NCI-H748 (cell line): Measurements from ENCODE around the gene ANKRD9.

Source experiments
- DNase-seq: peaks from one replicate; lab custom pipeline; 2025; ENCODE audit not compliant: unreplicated experiment; lab: John Stamatoyannopoulos, UW

Gene ANKRD9

DNA sequence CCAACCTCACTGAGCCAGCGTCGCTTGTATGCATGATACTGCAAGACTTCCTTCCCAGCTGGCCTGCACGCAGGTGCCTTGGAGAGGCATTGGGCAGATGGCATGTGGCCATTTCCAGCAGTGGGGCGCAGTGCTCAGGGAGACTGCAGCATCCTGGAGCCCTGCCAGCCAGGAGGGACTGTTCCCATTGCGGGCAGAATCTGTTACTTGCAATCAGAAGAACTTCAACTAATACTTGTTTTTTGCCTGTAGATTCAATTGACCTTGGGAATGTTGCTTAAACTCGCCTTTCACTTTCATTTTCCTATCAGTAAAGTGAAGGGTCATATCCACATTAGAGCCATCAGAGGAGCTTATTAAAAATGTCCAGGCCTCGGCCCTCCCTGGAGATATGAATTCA is 29.8 kb downstream of the ANKRD9 start:
- no peak for DNase-seq

DNA sequence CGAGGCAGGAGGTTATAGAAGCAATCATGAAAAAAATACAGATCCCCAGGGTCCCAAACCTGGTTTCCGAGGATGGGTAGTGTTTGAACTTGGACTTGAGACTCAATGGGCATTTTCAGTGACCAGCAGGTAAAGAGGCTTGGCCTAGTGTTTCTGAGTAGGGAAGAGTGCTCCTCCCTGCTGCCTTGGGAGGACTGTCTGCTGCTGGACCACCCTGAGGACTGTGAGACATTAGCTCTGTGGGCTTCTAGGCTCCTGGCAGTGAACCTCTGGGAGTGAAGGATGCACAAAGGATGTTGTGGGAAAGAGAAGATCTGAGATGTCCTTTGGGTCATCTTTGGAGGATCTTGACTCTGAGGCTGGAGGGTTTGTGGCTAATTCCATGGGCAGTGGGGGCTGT is 30.5 kb downstream of the ANKRD9 start:
- no peak for DNase-seq

DNA sequence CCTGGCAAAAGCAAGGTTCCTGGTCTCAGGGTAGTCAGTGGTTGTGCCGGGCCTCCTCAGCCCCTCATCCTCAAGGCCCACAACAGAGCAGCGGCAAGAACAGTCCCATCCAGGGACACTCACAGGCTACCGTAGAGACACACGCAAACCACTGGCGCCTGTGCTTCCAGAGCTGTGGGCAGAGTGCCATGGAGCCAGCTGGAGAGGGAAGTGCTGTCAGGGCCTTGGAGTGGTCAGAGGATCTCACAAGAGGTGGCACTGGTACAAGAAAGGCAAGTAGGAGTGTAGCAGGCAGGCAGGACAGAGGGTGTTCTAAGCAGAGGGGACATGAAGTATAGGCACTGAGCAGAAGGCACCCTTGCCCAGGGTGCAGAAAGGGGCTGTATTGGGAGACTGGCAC is 34.6 kb downstream of the ANKRD9 start:
- DNase-seq, result no peak

DNA sequence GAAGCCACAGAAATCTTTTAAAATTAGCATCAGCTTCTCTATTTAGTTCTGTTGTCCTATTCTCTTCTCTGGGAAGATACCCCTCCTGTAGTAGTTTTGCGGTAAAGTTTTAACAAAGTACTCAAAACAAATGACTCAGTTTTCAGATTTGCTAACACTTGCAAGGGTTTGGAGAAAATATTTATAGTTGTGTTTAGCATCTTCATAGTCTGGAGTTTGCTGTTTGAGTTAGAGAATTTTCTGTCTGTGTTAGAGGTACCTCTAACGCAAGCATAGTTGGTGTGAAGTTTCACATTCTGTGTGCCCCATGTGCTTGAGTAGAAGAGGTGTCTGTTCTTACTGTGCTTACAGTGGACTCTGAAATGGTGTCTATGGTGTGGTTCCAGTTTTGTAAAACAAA is 36.0 kb downstream of the ANKRD9 start:
- DNase-seq, result no peak

DNA sequence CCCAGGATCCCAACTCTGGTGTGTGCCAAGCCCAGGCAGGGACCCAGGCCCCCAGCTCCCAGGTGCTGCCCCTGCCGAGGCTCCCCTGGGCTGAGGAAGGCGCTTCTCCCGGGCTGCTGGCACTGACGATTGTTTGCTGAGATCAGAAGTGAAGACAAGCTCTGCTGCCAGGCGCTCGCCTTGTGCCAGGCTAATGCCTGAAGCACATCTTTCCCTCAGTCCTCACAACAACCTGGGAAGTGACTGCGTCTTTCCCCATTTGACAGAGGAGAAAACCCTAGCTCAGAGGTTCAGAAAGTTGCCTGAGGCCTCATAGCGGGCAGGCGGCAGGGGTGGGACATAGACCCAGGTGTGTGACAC is 36.8 kb downstream of the ANKRD9 start:
- DNase-seq, result no peak

DNA sequence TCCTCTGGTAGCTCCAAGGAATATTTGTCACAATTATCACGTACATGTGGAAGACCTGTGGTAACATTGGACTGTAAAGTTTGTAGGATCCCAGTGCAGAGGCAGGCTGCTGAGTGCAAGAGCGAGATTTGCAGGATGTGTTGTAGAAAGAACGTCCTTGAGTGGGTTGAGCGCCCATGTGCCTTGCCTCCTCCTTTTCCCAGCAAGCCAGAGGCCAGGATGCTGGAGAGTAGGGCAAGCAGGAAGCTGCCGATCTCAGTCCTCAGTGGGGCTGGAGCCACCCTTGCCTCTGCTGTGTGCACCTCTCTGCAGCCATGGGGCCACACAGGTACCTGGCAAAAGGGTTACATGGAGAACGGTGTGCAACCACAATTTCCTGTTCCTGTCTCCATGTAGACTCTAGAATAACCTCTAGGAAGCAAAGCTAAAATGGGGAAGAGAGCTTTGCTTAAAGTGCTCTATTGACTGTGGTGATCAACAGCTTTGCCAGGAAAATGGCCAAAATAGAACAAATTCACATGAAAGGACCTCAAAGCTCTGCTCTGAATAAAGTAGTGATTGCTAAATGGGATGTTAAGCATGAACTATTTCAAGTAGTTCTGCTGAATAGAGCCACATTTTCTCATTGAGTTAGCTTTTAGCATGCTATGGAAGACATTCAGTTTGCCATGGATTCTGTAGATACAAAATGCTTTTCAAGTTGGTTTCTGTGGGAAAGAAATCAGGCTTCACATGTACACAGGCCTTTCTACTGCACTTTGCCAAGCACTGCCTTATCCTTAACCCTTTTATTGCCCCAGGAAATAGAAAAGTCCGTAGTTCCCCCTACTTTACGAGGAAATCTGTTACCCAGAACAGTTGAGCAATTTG is 37.4 kb downstream of the ANKRD9 start:
- DNase-seq, result no peak

DNA sequence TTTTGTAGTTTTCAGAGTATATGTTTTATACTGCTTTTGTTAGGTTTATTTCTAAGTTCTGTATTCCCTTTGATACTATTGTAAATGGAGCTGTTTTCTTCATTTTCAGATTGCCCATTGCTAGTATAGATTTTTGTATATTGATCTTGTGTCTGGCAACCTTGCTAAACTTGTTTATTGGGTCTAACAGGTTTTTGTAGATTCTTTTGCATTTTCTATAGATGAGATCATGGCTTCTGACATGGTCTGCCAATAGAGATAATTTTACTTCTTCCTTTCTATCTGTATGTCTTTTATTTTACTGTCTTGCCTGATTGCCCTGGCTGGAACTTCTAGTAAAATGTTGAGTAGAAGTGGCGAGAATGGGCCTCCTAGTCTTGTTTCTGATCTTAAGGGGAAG is 40.3 kb downstream of the ANKRD9 start:
- DNase-seq, result no peak

DNA sequence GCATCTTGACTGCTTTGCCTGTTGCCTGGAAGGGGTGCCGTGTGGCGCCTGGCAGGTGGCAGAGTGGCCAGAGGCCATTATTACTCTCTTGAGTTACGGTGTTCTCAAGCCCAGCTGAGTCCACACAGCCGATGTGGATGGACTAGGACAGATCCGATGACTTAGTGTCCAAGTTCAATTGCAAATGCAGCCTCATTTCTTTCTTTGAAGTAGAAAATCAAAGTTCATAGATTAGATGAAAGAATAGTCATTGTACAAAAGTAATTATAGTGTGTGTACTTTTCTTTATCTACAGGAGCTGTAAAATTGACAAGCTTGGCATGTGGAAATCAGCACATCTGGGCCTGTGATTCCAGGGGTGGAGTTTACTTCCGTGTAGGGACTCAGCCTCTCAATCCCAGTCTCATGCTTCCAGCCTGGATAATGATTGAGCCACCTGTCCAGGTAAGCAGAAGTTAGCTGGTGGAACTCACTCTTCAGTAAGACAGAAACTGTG is 44.7 kb downstream of the ANKRD9 start:
- DNase-seq, result no peak

DNA sequence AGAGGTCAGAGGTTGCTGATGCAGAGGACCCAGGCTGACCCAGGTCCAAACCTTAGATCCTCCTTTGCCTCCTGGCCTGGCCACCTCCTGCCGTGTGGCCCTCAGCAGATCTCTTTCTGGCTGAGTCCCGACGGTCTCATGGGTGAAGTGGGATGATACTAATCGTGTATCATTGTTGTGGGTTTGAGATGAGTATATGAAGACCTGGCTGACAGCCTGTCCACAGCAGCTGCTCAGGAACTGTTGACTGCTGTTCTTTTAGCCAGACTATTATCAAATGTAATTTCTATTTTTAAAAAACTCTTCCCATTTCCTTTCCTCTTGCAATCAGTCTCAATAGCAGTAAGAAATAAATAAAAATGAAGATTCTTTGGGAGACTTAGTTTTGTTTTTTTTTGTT is 45.6 kb downstream of the ANKRD9 start:
- no peak for DNase-seq

DNA sequence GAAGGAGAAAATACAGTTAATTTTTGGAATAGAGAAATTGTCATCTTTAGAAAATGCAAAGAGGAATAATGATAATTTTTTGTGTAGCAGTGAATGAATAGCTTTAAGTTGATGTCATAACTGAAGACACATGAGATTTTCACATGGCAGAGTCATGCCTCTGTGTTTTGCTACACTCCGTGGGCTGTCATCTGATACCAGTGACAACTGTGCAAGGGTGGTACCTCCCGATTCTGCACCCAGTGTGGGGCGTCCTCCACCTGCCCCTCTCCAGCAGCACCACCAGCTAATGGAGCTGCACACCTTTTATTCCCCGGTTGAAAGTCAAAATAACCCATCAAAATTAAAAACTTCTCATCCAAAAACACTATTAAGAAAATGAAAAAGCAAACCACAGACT is 47.2 kb downstream of the ANKRD9 start:
- DNase-seq, result no peak

DNA sequence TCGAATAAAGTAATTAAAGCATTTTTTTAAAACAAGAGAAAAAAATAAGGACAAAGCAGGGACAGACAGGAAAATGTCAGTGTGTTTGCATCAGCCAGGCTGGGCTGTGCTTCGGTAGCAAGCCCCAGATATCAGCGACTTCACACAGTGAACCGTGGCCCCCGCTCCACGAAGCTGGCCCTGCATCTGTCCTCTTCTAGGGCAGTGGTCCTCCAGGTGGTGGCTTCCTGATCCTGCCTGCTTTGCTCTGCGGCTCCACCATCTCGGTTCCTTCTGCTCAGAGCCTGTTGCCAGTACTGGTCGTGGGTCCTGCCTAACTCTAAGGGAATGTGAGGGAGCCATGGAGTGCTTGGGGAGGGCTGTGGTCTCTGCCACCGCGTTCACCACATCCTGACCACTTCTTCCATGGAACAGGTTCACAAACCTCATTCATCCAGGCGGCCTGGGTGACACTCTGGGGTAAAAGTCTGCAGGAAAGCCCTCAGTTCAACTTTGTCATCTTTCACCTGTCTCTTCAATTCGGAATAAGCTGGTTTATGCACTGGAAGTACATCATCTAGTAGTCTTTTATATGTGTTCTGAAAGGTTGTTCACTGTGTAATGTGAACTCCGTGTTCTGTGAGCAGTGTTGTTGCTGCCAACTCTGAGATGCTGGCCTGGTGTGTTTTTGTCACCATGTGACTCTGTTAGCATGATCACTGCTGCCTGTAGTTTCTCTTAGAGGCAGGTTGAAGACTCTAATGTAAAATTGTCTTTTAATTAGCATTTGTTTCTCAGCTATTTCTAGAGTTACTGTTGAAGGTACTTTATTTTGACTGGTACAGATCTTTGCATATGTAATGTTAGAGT is 47.9 kb downstream of the ANKRD9 start:
- no peak for DNase-seq

DNA sequence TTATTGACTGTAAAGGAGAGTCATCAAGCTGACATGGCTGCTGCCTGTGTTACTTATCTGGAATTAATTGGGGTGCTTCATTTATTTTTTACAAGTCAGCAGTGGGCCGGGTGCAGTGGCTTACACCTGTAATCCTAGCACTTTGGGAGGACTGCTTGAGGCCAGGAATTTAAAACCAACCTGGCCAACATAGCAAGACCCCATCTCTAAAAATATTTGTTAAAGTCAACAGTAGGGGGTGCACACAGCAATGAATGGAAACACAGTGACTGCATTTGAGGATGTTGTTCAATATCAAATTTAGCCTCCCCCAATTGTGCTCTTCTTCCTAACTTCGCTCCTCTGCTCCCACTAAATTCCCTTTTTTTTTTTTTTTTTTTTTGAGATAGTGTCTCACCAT is 52.1 kb downstream of the ANKRD9 start:
- DNase-seq, result no peak

DNA sequence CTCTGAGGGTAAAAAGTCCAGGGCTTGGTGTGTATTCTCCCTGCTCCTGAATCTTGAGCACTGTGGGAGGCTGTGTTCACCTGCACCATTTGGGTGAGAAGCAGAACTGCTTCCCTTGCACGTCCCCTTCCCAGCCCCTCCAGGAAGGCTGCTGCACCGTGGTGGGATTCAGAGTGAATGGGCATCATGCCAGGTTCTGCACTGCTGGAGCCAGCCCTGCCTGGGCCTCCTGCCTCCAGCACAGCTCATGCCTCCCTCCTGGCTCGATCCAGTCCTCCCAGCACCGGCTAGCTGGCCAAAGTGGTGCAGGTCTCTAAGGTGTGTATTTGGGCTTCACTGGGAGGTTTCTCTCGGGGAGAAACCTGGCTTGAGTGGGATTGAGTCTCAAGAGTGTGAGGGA is 54.9 kb downstream of the ANKRD9 start:
- no peak for DNase-seq

DNA sequence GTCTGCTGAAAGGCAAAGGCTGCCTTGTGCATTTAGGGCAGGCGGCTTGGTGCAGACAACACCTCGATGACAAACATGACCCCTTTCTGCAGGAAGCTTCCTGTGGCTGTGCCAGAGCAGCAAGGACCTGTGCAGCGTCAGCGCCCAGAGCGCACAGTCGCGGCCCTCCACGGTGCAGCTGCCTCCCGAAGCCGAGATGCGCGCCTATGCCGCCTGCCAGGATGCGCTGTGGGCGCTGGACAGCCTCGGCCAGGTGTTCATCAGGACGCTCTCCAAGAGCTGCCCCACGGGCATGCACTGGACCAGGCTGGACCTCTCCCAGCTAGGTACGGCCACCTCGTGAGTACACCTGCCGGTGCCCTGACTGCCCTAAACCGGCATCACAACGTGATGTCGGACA is 57.3 kb downstream of the ANKRD9 start:
- no peak for DNase-seq
